GM08714 (cell line): ENCODE results near the gene TLL2.

Source experiments
- H3K4me3 ChIP-seq: fragments of 200-500 bp; sonication (Bioruptor generic); 2 replicates; pipeline ENCODE4 v1.5.1; 2014; ENCODE audit warnings: mild to moderate bottlenecking, low read length, inconsistent platforms
- ZNF274 ChIP-seq: IDR thresholded peaks from 2 replicates; pipeline ENCODE4 v1.6.1; 2012; ENCODE audit warnings: mild to moderate bottlenecking, low read depth, low read length

The TLL2 gene

GRCh38 chr10:96440361-96441292, 73.1 kb downstream of the TLL2 start:
- TF ChIP-seq ZNF274 = no peak
- H3K4me3 ChIP-seq = no peak overlapping the region

- TF ChIP-seq ZNF274 = no peak
- no peak overlapping the region for H3K4me3 ChIP-seq
Observed at GRCh38 chr10:96439725-96440124, 74.0 kb downstream of the TLL2 start.

GRCh38 chr10:96436035-96436434, 77.7 kb downstream of the TLL2 start:
- no peak overlapping the region for H3K4me3 ChIP-seq
- TF ChIP-seq ZNF274 = no peak

- no peak overlapping the region for H3K4me3 ChIP-seq
- no peak for TF ChIP-seq ZNF274
Observed at GRCh38 chr10:96431211-96431970, 82.3 kb downstream of the TLL2 start.

- no peak for TF ChIP-seq ZNF274
- H3K4me3 ChIP-seq = no peak overlapping the region
Observed at GRCh38 chr10:96427291-96427690, 86.4 kb downstream of the TLL2 start.

- H3K4me3 ChIP-seq = no peak overlapping the region
- TF ChIP-seq ZNF274 = no peak
Observed at GRCh38 chr10:96422525-96422924, 91.2 kb downstream of the TLL2 start.

GRCh38 chr10:96421995-96422394, 91.7 kb downstream of the TLL2 start:
- H3K4me3 ChIP-seq = no peak overlapping the region
- TF ChIP-seq ZNF274 = no peak

- no peak for TF ChIP-seq ZNF274
- no peak overlapping the region for H3K4me3 ChIP-seq
Observed at GRCh38 chr10:96420228-96421009, 93.3 kb downstream of the TLL2 start.

- no peak overlapping the region for H3K4me3 ChIP-seq
- no peak for TF ChIP-seq ZNF274
Observed at GRCh38 chr10:96419351-96419750, 94.4 kb downstream of the TLL2 start.

GRCh38 chr10:96418582-96418981, 95.1 kb downstream of the TLL2 start:
- TF ChIP-seq ZNF274 = no peak
- no peak overlapping the region for H3K4me3 ChIP-seq

GRCh38 chr10:96417441-96417840, 96.3 kb downstream of the TLL2 start:
- H3K4me3 ChIP-seq = no peak overlapping the region
- no peak for TF ChIP-seq ZNF274

- H3K4me3 ChIP-seq = no peak overlapping the region
- TF ChIP-seq ZNF274 = no peak
Observed at GRCh38 chr10:96416643-96417042, 97.1 kb downstream of the TLL2 start.

- no peak for TF ChIP-seq ZNF274
- no peak overlapping the region for H3K4me3 ChIP-seq
Observed at GRCh38 chr10:96415891-96416554, 97.7 kb downstream of the TLL2 start.
